Heart left ventricle (tissue), 16 donors: Measurements from ENCODE around the gene GPATCH2L. TPM values are rescaled to one million over a fixed set of nuclear protein-coding genes. Genes with fewer than 3 reads are reported as not detected.

Experiments
- ATAC-seq, 4 donors: fragments of 200-7000 bp; cut with Tn5 transposase; one replicate each; pipeline ENCODE4 v1.9.1; 2020 to 2022; ENCODE audit warnings: moderate library complexity in 4 of 4, mild to moderate bottlenecking in 3 of 4, moderate number of reproducible peaks in 1 of 4
- DNase-seq, 5 donors: peaks; one replicate each; pipeline ENCODE4 v3.0.0-alpha.2; 2020
- H3K27ac ChIP-seq, 12 donors: fragments of 200-600 bp; sonication (generic) in 4 of 12; one replicate each; pipeline versions ENCODE4 v1.5.0 to v1.8.0; 2016 to 2022; ENCODE audit warnings: mild to moderate bottlenecking in 2 of 12
- H3K27me3 ChIP-seq, 9 donors: fragments of 200-600 bp; sonication (generic) in 2 of 9; one replicate each; pipeline versions ENCODE4 v1.5.1 to v1.8.0; 2016 to 2022; ENCODE audit warnings: mild to moderate bottlenecking in 3 of 9
- H3K36me3 ChIP-seq, 9 donors: fragments of 200-600 bp; sonication (generic) in 2 of 9; one replicate each; pipeline versions ENCODE4 v1.5.0 to v1.8.0; 2018 to 2022; ENCODE audit warnings: mild to moderate bottlenecking in 2 of 9
- H3K4me1 ChIP-seq, 12 donors: fragments of 200-600 bp; sonication (generic) in 4 of 12; one replicate each; pipeline versions ENCODE4 v1.5.0 to v1.8.0; 2016 to 2022; ENCODE audit warnings: mild to moderate bottlenecking in 3 of 12
- H3K4me3 ChIP-seq, 12 donors: fragments of 200-600 bp; sonication (generic) in 4 of 12; one replicate each; pipeline versions ENCODE4 v1.5.0 to v1.8.0; 2017 to 2022; ENCODE audit warnings: mild to moderate bottlenecking in 9 of 12, moderate library complexity in 4 of 12
- H3K9me3 ChIP-seq, 12 donors: fragments of 200-600 bp; sonication (generic) in 4 of 12; one replicate each; pipeline versions ENCODE4 v1.5.0 to v1.8.0; 2016 to 2022; ENCODE audit warnings: mild to moderate bottlenecking in 1 of 12
- POLR2A ChIP-seq, 2 donors: fragments of 450-650 bp; IDR thresholded peaks; one replicate each; pipeline ENCODE4 v1.6.1; 2017; ENCODE audit warnings: antibody characterized with exemption in 2 of 2, mild to moderate bottlenecking in 2 of 2, moderate library complexity in 2 of 2
- WGBS, 4 donors: extraction: QIAGEN DNeasy Blood & Tissue Kit in 2 of 4; methylation state at CpG; one replicate each; pipeline versions ENCODE4 v1.1.5 to v1.1.7; 2013 to 2018; 5-methylcytosine and 5-hydroxymethylcytosine counted together
- intact Hi-C, 10 donors: fragments of 100-400 bp; cut with DNase I; formaldehyde crosslinking; loops; one replicate each; pipeline versions ENCODE4 v1.11.1 to v1.14.2; 2022
- polyA plus RNA-seq, 2 donors: library from polyadenylated mRNA; stranded (reverse); fragments of 200-250 nt; gene quantifications; one replicate each; pipeline ENCODE4 v1.2.3, GENCODE V29; 2013
- total RNA-seq, 9 donors: library from RNA; depleted of rRNA in 2 of 9; stranded (reverse); fragments of >200 nt in 2 of 9; fragmentation: NEBNext Ultra II Directional in 3 of 9; extraction: Animal tissue kit (Norgen Biotek cat#: 25700) in 3 of 9; gene quantifications; one replicate each; pipeline versions ENCODE4 v1.1.0 to v1.2.4, GENCODE V29; 2016 to 2023
- TF ChIP-seq, protein P1 (sequence below), 12 donors: fragments of 200-600 bp; sonication (generic) in 4 of 12; IDR thresholded peaks; one replicate each; pipeline versions ENCODE4 v1.5.0 to v1.8.0; 2018 to 2022; ENCODE audit warnings: antibody characterized with exemption in 12 of 12, mild to moderate bottlenecking in 5 of 12
- donor health status: ischemic (EF 13 %, LVEDD 7.1; RV severe dilation, severe dysfunction).
- donor health status: healthy with polysubstance abuse.
- donor health status: DM: no; HTN: yes; CAD: no.
- donor health status: DM: no; HTN: no; CAD: no.
- donor health status: ischemic (EF 25% LVEDD 6.9; RV normal size, moderate dysfunction).
- donor health status: ischemic (EF 25% LVEDD 5.7; RV mildly dilated, moderate dysfunction).
- donor health status: healthy.
- donor health status: DM: yes; HTN: yes; CAD: no.
- donor health status: ischemic (EF 35%, LVEDD 5.7; RV mildly dilated, moderate dysfunction).
- donor health status: nonischemic (EF 11% LVEDD 7.7; RV severe dilation, severe dysfunction).
- donor health status: DM: yes; HTN: yes; CAD: no.
- donor health status: PGD.
- donor health status: ischemic (EF 29% LVEDD 5.4; RV normal size, mild dysfunction).
- donor health status: nonischemic (EF 23%, LVEDD 6.1; RV moderate dilation, normal function).

Gene GPATCH2L
- total and polyA plus RNA-seq, 11 donors: 5.7 to 32.8 (median 24.9) TPM

DNA sequence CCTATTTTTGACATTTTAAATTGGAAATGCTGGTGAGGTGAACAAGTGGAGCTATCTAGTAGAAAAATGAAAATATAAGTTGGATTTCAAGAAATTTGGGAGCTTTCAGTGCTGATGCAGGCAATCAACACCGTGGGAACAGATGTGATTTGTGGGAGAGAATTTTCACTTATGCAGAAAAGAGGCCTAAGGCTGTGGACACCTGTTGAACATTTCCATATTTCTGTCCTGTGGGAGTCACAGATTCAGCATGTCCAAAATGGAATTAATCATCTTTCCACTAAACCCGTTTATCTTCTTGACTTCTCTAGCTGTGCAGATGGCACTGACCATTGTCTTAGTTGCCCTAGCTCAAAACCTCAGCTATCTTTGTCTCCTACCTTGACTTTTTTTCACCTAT is 2.5 kb upstream of the GPATCH2L start:
- no peaks in the 10 kb centered on the region for H3K27me3 ChIP-seq
- intact Hi-C loops: no loop called here
- H3K9me3 ChIP-seq: peaks cover 0 to 6% (median under 1%) of the 10 kb centered on the region in 12 donors
- peaks cover 0 to 1% (median under 1%) of the 10 kb centered on the region in 9 donors for H3K36me3 ChIP-seq
- no peak for DNase-seq
- no peak overlapping the region for H3K4me3 ChIP-seq
- H3K4me1 ChIP-seq: peaks cover 5 to 22% (median 19%) of the 10 kb centered on the region in 12 donors
- no peak for ATAC-seq
- 73 to 85% (median 74%) methylated on average over 2 of the region's 2 CpGs for WGBS, 4 donors
- TF ChIP-seq, protein P1, sequence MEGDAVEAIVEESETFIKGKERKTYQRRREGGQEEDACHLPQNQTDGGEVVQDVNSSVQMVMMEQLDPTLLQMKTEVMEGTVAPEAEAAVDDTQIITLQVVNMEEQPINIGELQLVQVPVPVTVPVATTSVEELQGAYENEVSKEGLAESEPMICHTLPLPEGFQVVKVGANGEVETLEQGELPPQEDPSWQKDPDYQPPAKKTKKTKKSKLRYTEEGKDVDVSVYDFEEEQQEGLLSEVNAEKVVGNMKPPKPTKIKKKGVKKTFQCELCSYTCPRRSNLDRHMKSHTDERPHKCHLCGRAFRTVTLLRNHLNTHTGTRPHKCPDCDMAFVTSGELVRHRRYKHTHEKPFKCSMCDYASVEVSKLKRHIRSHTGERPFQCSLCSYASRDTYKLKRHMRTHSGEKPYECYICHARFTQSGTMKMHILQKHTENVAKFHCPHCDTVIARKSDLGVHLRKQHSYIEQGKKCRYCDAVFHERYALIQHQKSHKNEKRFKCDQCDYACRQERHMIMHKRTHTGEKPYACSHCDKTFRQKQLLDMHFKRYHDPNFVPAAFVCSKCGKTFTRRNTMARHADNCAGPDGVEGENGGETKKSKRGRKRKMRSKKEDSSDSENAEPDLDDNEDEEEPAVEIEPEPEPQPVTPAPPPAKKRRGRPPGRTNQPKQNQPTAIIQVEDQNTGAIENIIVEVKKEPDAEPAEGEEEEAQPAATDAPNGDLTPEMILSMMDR (IDR thresholded peaks at IDR 0.05): no peak
- TF ChIP-seq POLR2A (IDR thresholded peaks at IDR 0.05): no peak
- H3K27ac ChIP-seq: no peak overlapping the region

GRCh38 chr14:76152333-76152681 is 585 bp downstream of the GPATCH2L start:
- H3K4me3 ChIP-seq: peak overlapping the region; percentile 53 to 100 (median 96)
- peak overlapping the region; percentile 68 to 94 (median 88) for H3K27ac ChIP-seq
- no peaks in the 10 kb centered on the region for H3K27me3 ChIP-seq
- no peaks in the 10 kb centered on the region for H3K9me3 ChIP-seq
- H3K4me1 ChIP-seq: peaks cover 16 to 54% (median 44%) of the 10 kb centered on the region in 12 donors
- TF ChIP-seq, protein P1 (IDR thresholded peaks at IDR 0.05): no peak
- TF ChIP-seq POLR2A (IDR thresholded peaks at IDR 0.05): no peak
- peak; percentile 60 to 83 (median 67) for DNase-seq
- peaks cover 0 to 30% (median 16%) of the 10 kb centered on the region in 9 donors for H3K36me3 ChIP-seq
- WGBS, 4 donors: 0 to 1% (median 0%) methylated on average over 17 of the region's 17 CpGs
- intact Hi-C loops: no loop called here
- ATAC-seq: peak; percentile 30 to 89 (median 82)

GRCh38 chr14:76153919-76154318 is 2.2 kb downstream of the GPATCH2L start:
- TF ChIP-seq, protein P1 (IDR thresholded peaks at IDR 0.05): no peak
- no peak for TF ChIP-seq POLR2A (IDR thresholded peaks at IDR 0.05)
- Histone ChIP-seq H3K36me3 (peaks cover 0 to 44% (median 27%) of the 10 kb centered on the region in 9 donors), H3K27me3 (no peaks in the 10 kb centered on the region), H3K9me3 (no peaks in the 10 kb centered on the region), H3K4me1 (peaks cover 16 to 66% (median 47%) of the 10 kb centered on the region in 12 donors), H3K4me3 (no peak overlapping the region), H3K27ac (no peak overlapping the region)
- WGBS, 4 donors: 50 to 72% (median 60%) methylated on average over 1 of the region's 1 CpG
- ATAC-seq: no peak
- intact Hi-C loops: no loop called here
- DNase-seq: no peak

GRCh38 chr14:76154539-76155126 is 2.9 kb downstream of the GPATCH2L start:
- Histone ChIP-seq H3K4me1 (peaks cover 16 to 66% (median 47%) of the 10 kb centered on the region in 12 donors), H3K9me3 (no peaks in the 10 kb centered on the region), H3K27me3 (no peaks in the 10 kb centered on the region), H3K36me3 (peaks cover 0 to 51% (median 34%) of the 10 kb centered on the region in 9 donors), H3K27ac (no peak overlapping the region), H3K4me3 (peak overlapping the region in 1 of 12 donors; percentile 19)
- intact Hi-C loops: no loop called here
- no peak for DNase-seq
- TF ChIP-seq, protein P1 (IDR thresholded peaks at IDR 0.05): no peak
- no peak for TF ChIP-seq POLR2A (IDR thresholded peaks at IDR 0.05)
- no peak for ATAC-seq
- 88 to 91% (median 89%) methylated on average over 9 to 11 of the region's 11 CpGs for WGBS, 4 donors
